Nephron progenitor cell (in vitro differentiated cells): Measurements from ENCODE around the gene GLTP.
"Not testable (repeated sequence)": the region's sequence is repeated elsewhere in the genome, so short reads cannot be mapped to it uniquely, and the experiment has no call there.

Source experiments
- DNase-seq: peaks from one replicate; pipeline ENCODE4 v3.0.0; 2021
- H3K27ac Mint-ChIP-seq: 2 replicates; pipeline ENCODE4 v1.8.0; 2021; ENCODE audit warnings: mild to moderate bottlenecking, moderate library complexity, mixed read lengths
- H3K27me3 Mint-ChIP-seq: 2 replicates; pipeline ENCODE4 v1.8.0; 2021; ENCODE audit warnings: mild to moderate bottlenecking, low read depth, mixed read lengths; ENCODE audit not compliant: poor library complexity
- H3K36me3 Mint-ChIP-seq: 2 replicates; pipeline ENCODE4 v1.8.0; 2021; ENCODE audit warnings: low read depth, mixed read lengths
- H3K4me1 Mint-ChIP-seq: 2 replicates; pipeline ENCODE4 v1.8.0; 2021; ENCODE audit warnings: mixed read lengths
- H3K4me3 Mint-ChIP-seq: 2 replicates; pipeline ENCODE4 v1.8.0; 2021; ENCODE audit warnings: mild to moderate bottlenecking, moderate library complexity, mixed read lengths
- H3K9me3 Mint-ChIP-seq: 2 replicates; pipeline ENCODE4 v1.8.0; 2021; ENCODE audit warnings: mild to moderate bottlenecking, moderate library complexity, mixed read lengths
- TF ChIP-seq, protein P1 (sequence below): fragments of 200-600 bp; sonication (generic); IDR thresholded peaks from 2 replicates; pipeline ENCODE4 v1.5.0; 2021; ENCODE audit warnings: antibody characterized with exemption

GLTP gene, protein sequence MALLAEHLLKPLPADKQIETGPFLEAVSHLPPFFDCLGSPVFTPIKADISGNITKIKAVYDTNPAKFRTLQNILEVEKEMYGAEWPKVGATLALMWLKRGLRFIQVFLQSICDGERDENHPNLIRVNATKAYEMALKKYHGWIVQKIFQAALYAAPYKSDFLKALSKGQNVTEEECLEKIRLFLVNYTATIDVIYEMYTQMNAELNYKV

DNA sequence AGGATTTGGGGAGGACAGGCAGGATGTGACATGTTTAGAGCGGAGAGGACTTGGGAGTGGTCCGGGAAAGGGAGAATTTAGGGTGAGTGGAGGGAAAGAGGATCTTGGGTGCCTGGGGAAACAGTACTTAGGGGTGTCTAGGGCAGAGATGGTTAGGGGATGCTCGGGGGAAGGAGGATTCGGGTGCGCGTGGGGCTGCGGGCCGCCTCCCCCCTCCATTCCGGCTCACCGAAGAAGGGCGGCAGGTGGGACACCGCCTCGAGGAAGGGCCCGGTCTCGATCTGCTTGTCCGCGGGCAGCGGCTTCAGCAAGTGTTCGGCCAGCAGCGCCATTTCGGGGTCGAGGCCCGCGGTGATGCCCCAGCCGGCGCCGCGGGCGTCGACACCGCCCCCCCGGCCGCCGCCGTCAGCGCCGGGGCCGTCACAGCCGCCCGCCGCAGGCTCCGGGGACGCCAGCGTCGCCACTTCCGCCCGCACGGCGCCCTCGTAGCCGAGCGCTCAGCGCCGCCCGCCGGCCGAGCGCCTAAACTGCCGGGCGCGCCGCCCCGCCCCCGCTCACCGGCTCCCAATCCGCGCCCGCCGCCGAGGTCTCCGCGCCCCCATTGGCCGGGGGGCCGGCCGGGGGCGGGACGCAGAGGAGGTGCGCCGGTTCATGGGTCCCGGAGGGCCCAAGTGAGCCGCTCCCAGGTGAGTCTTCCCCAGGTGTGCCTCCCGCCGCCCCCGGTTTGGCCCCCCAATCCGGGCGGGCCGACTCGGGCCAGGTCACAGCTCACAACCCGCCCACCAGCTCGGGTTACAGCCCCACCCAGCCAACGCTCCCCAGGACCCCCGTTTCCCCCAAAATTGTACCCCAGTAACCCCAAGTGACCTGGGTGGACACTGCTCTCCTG is at the start of gene GLTP:
GLTP (minus strand) TSS at position 499 of the 889 bp plus-strand sequence; CDS start at position 332, 167 bp downstream.
- Mint-ChIP-seq H3K27me3 (peaks cover 15% of the 10 kb centered on the region), H3K9me3 (no peaks in the 10 kb centered on the region), H3K4me3 (peak within 1 kb of the TSS; percentile 97), H3K4me1 (peaks cover 49% of the 10 kb centered on the region), H3K27ac (no peak within 1 kb of the TSS), H3K36me3 (no peaks in the 10 kb centered on the region)
- TF ChIP-seq, protein P1, sequence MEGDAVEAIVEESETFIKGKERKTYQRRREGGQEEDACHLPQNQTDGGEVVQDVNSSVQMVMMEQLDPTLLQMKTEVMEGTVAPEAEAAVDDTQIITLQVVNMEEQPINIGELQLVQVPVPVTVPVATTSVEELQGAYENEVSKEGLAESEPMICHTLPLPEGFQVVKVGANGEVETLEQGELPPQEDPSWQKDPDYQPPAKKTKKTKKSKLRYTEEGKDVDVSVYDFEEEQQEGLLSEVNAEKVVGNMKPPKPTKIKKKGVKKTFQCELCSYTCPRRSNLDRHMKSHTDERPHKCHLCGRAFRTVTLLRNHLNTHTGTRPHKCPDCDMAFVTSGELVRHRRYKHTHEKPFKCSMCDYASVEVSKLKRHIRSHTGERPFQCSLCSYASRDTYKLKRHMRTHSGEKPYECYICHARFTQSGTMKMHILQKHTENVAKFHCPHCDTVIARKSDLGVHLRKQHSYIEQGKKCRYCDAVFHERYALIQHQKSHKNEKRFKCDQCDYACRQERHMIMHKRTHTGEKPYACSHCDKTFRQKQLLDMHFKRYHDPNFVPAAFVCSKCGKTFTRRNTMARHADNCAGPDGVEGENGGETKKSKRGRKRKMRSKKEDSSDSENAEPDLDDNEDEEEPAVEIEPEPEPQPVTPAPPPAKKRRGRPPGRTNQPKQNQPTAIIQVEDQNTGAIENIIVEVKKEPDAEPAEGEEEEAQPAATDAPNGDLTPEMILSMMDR: no peak
- DNase-seq: peak; percentile 90

DNA sequence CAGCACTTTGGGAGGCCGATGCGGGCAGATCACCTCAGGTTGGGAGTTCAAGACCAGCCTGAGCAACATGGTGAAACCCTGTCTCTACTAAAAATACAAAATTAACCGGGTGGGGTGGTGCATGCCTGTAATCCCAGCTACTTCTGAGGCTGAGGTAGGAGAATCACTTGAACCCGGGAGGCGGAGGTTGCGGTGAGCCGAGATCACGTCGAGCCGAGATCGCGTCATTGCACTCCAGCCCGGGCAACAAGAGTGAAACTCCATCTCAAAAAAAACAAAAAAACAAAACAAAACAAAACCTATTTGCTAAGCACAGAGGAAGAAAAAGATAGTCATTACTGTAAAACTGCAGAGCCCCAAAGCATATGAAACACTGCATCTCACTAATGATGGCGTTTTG is 49.0 kb upstream of the GLTP start:
- not testable (repeated sequence) for H3K9me3 Mint-ChIP-seq, H3K27ac Mint-ChIP-seq, DNase-seq, H3K27me3 Mint-ChIP-seq, H3K4me3 Mint-ChIP-seq
- Mint-ChIP-seq H3K4me1 (peaks cover 19% of the 10 kb centered on the region), H3K36me3 (peaks cover 30% of the 10 kb centered on the region)

DNA sequence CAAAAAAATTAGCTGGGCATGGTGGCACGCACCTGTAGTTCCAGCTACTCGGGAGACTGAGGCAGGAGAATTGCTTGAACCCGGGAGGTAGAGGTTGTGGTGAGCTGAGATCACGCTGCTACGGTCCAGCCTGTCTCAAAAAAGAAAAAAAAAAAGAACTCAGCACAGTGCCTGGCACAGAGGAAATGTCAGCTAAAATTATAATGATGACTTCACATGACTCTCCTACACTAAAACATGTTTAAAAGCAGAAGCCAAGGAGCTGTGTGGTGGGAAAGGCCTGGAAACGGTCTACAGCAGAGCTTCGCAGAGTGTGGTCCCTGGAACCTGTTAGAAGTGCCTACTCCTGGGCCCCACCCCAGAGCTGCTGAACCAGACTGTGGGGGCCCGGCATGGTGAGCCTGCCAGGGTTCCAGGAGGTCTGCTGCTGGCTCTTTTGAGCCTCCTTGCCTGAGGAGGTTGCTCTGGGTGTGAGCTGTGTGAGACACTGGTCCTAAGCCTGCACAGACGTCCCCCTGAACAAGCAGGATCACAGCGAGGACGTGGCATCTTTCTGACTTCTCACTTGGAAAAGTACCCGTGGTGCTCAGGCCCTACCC is 47.8 kb upstream of the GLTP start:
- H3K9me3 Mint-ChIP-seq: no peaks in the 10 kb centered on the region
- peaks cover 6% of the 10 kb centered on the region for H3K27me3 Mint-ChIP-seq
- TF ChIP-seq, protein P1: no peak
- no peak overlapping the region for H3K4me3 Mint-ChIP-seq
- no peak for DNase-seq
- H3K4me1 Mint-ChIP-seq: peaks cover 27% of the 10 kb centered on the region
- no peak overlapping the region for H3K27ac Mint-ChIP-seq
- H3K36me3 Mint-ChIP-seq: peaks cover 22% of the 10 kb centered on the region

DNA sequence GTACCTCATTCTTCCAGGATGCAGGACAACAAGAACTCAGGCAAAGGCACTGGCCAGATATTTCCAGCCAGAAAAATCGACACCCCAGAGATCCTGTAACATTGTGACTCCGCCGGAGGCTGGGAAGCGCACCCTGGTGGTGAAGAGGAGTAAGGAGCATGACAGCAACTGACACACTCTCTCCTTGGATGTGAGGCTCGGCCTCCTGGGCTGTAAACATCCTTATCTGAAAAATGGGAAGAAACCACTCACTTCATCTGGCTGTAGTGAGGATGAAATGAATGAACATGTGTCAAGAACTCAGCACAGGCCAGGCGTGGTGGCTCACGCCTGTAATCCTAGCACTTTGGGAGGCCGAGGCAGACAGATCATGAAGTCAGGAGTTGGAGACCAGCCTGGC is 47.3 kb upstream of the GLTP start:
- Mint-ChIP-seq H3K27me3 (peaks cover 6% of the 10 kb centered on the region), H3K4me3 (no peak overlapping the region), H3K27ac (peak overlapping the region; percentile 32), H3K36me3 (peaks cover 16% of the 10 kb centered on the region), H3K9me3 (no peaks in the 10 kb centered on the region), H3K4me1 (peaks cover 29% of the 10 kb centered on the region)
- peak; percentile 36 for DNase-seq
- TF ChIP-seq, protein P1: peak; percentile 50

DNA sequence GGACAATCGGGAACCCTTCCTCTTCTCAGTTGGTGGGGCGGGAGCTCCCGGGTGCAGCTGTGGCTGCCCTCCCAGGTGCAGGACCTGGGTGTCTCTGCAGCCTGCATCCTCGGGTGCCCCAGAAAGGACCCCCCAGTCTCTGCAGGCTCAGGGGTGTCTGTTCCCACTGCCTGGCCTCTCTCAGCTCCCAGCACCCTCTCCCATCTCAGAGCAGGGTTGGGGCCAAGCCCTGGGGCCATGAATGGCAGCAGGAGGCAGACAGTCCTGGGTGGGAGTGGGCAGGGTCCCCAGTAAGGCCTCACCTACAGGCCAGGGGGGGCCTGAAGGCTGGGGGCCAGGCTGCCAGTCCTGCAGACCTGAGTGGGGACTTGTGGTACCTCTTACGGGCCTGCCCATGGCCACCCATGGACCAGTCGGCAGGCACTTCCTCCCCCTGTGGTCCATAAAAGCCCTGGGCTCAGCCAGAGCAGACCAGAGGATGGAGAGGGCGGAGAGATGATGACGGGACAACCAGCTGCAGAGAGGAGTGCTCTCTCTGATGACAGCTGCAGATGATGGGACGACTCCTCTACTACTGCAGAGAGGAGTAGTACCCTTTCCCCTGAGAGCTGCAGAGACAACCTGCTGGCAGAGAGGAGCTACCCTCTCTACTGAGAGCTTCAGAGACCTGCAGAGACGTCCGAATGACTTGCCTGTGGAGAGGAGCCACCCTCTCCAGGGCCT is 46.3 kb upstream of the GLTP start:
- Mint-ChIP-seq H3K27me3 (peaks cover 6% of the 10 kb centered on the region), H3K27ac (no peak overlapping the region), H3K4me1 (peaks cover 34% of the 10 kb centered on the region), H3K9me3 (no peaks in the 10 kb centered on the region), H3K4me3 (no peak overlapping the region), H3K36me3 (peaks cover 7% of the 10 kb centered on the region)
- TF ChIP-seq, protein P1: no peak
- DNase-seq: no peak

DNA sequence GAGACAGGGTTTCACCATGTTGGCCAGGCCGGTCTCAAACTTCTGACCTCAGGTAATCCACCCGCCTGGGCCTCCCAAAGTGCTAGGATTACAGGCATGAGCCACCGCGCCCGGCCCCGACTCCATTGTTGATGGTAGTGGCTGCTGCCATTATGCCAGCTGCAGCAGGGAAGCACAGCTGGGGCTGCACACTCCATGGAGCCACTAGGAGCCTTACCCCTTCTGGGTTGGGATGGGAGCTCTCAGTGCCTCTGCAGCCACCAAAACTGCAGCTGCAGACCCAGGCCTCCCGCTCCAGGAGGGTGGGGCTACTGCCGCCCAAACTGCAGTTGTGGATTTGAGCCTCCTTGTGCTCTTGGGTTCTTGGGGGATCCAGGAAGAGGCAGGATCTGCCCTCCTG is 45.7 kb upstream of the GLTP start:
- Mint-ChIP-seq H3K36me3 (peaks cover 6% of the 10 kb centered on the region), H3K4me3 (no peak overlapping the region), H3K4me1 (peaks cover 34% of the 10 kb centered on the region), H3K27ac (peak overlapping the region; percentile 57), H3K27me3 (peaks cover 6% of the 10 kb centered on the region), H3K9me3 (no peaks in the 10 kb centered on the region)
- TF ChIP-seq, protein P1: no peak
- DNase-seq: no peak
